ENCODE measurements around the gene TMEM62. TPM values are rescaled to one million over a fixed set of nuclear protein-coding genes. Genes with fewer than 3 reads are reported as not detected.
"Not testable (repeated sequence)": the region's sequence is repeated elsewhere in the genome, so short reads cannot be mapped to it uniquely, and the experiment has no call there.

The TMEM62 gene
- total RNA-seq, 2 experiments from 2014 or later, result 24.2 to 27.4 TPM

DNA sequence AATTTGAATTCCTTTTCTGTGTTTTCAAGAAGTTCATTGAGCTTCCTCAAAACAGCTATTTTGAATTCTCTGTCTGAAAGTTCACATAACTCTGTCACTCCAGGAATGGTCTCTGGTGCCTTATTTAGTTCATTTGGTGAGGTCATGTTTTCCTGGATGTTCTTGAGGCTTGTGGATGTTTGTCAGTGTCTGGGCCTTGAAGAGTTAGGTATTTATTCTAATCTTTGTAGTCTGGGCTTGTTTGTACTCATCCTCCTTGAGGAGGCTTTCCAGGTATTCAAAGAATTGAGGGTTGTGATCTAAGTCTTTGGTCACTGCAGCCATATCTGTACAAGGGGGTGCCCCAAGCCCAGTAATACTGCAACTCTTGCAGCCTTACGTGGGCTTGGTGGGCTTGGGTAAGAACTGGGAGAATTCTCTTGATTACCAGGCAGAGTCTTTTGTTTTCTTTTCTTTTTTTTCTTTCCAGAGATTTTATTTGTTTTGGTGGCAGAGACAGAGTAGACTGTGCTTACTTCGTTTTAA, 32.5 kb downstream of the TMEM62 start:
- H3K4me3 ChIP-seq (ENCODE audit: low read depth, low read length, poor library complexity, severe bottlenecking), result no peak overlapping the region
- TF ChIP-seq EZH2phosphoT487 (IDR thresholded peaks at IDR 0.05; ENCODE audit: borderline replicate concordance, low read depth, low read length), result no peak
- TF ChIP-seq, protein P1, sequence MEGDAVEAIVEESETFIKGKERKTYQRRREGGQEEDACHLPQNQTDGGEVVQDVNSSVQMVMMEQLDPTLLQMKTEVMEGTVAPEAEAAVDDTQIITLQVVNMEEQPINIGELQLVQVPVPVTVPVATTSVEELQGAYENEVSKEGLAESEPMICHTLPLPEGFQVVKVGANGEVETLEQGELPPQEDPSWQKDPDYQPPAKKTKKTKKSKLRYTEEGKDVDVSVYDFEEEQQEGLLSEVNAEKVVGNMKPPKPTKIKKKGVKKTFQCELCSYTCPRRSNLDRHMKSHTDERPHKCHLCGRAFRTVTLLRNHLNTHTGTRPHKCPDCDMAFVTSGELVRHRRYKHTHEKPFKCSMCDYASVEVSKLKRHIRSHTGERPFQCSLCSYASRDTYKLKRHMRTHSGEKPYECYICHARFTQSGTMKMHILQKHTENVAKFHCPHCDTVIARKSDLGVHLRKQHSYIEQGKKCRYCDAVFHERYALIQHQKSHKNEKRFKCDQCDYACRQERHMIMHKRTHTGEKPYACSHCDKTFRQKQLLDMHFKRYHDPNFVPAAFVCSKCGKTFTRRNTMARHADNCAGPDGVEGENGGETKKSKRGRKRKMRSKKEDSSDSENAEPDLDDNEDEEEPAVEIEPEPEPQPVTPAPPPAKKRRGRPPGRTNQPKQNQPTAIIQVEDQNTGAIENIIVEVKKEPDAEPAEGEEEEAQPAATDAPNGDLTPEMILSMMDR (conservative IDR thresholded peaks at IDR 0.05; ENCODE audit: low read length), result no peak
- no peak overlapping the region for H3K4me2 ChIP-seq (ENCODE audit: low read length)
- H2AFZ ChIP-seq (ENCODE audit: low read length), result no peak overlapping the region
- DNase-seq (ENCODE audit: low spot score), result no peak
- H4K20me1 ChIP-seq (ENCODE audit: insufficient read depth, low read length), result no peaks in the 10 kb centered on the region
- no peaks in the 10 kb centered on the region for H3K9me2 ChIP-seq (ENCODE audit: insufficient read depth, low read length)
- ChIA-PET CTCF (ENCODE audit: unreplicated experiment) (no interaction called here), POLR2A (interaction anchor here (0.7 kb wide), 1 partner anchor 10 kb away, joined by 3 read pairs; no protein-coding TSS in a partner anchor)
- H3K36me3 ChIP-seq (ENCODE audit: insufficient read depth, low read length), result peaks cover 77% of the 10 kb centered on the region
- no peaks in the 10 kb centered on the region for H3K9me3 ChIP-seq (ENCODE audit: low read length)
- BruUV-seq (replicated peaks), result no TSS peak
- no peaks in the 10 kb centered on the region for H3K79me2 ChIP-seq (ENCODE audit: insufficient read depth, low read depth, low read length)
- intact Hi-C loops (cut with micrococcal nuclease; ENCODE audit: unreplicated experiment), result no loop called here
- no peaks in the 10 kb centered on the region for H3K4me1 ChIP-seq (ENCODE audit: insufficient read depth, low read length, poor library complexity, severe bottlenecking)
- no peak overlapping the region for H3K27ac ChIP-seq (ENCODE audit: low read depth, low read length, poor library complexity, severe bottlenecking)

DNA sequence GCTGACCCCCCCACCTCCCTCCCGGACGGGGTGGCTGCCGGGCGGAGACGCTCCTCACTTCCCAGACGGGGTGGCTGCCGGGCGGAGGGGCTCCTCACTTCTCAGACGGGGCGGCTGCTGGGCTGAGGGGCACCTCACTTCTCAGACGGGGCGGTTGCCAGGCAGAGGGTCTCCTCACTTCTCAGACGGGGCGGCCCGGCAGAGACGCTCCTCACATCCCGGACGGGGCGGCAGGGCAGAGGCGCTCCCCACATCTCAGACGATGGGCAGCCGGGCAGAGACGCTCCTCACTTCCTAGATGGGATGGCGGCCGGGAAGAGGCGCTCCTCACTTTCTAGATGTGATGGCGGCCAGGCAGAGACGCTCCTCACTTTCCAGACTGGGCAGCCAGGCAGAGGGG, 33.9 kb downstream of the TMEM62 start:
- POLR2A ChIA-PET; H3K27ac ChIP-seq (ENCODE audit: low read depth, low read length, poor library complexity, severe bottlenecking); intact Hi-C loops (cut with micrococcal nuclease; ENCODE audit: unreplicated experiment): not testable (repeated sequence)

DNA sequence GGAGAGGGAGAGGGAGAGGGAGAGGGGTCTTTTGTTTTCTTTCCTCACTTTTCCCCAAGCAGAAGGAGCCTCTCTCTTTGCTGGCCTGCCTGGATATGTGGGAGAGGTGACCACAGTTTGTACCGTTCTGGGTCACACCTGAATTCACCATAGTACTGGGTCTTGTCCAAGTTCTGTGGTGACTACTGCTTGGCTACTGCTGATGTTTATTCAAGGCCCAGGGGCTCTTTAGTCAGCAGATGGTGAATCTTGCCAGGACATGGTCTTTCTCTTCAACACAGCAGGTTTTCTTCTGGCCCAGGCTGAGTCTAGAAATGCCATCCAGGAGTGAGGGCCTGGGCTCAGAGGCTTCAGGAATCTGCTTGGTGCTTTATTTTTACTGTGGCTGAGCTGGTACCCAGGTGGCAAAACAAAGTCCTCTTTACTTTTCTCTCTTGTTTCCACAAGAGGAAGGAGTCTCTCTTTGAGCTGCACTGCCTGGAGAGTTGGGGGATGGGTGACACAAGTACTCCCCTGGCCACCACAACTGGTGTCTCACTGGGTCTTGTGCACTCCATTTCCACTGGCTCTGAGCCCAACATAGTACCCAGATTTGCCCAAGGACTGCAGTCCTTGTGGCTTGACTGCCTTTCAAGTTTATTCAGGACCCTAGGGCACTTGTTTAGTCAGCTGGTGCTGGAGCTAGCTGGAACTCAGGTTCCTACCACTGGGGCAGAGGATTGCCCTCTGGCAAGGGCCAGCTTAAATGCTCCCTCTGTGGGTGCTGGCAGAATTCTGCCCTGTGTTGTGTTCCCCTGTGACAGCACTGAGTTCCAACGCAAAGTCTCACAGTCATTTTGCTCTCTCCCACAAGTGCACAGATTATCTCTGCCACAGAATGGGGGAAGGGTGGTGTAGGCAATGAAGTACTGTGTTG, 35.1 kb downstream of the TMEM62 start:
- Histone ChIP-seq H3K4me2 (ENCODE audit: low read length) (no peak overlapping the region), H3K79me2 (ENCODE audit: insufficient read depth, low read depth, low read length) (no peaks in the 10 kb centered on the region), H2AFZ (ENCODE audit: low read length) (no peak overlapping the region), H3K36me3 (ENCODE audit: insufficient read depth, low read length) (peaks cover 79% of the 10 kb centered on the region), H3K9me2 (ENCODE audit: insufficient read depth, low read length) (no peaks in the 10 kb centered on the region), H3K9me3 (ENCODE audit: low read length) (peaks cover 6% of the 10 kb centered on the region; the same call in 1 of the 2 replicates), H4K20me1 (ENCODE audit: insufficient read depth, low read length) (no peaks in the 10 kb centered on the region), H3K4me1 (ENCODE audit: insufficient read depth, low read length, poor library complexity, severe bottlenecking) (no peaks in the 10 kb centered on the region), H3K4me3 (ENCODE audit: low read depth, low read length, poor library complexity, severe bottlenecking) (no peak overlapping the region), H3K27ac (ENCODE audit: low read depth, low read length, poor library complexity, severe bottlenecking) (no peak overlapping the region)
- BruUV-seq (replicated peaks), result no TSS peak
- CTCF ChIA-PET (ENCODE audit: unreplicated experiment), result no interaction called here
- TF ChIP-seq, protein P1 (conservative IDR thresholded peaks at IDR 0.05; ENCODE audit: low read length), result no peak
- no peak for TF ChIP-seq EZH2phosphoT487 (IDR thresholded peaks at IDR 0.05; ENCODE audit: borderline replicate concordance, low read depth, low read length)
- POLR2A ChIA-PET, result no interaction called here
- intact Hi-C loops (cut with micrococcal nuclease; ENCODE audit: unreplicated experiment), result no loop called here
- DNase-seq (ENCODE audit: low spot score), result no peak

More for the DNA sequence above, 33.9 kb downstream of the TMEM62 start:
- H3K9me2 ChIP-seq (ENCODE audit: insufficient read depth, low read length); BruUV-seq (replicated peaks); H3K4me2 ChIP-seq (ENCODE audit: low read length); DNase-seq (ENCODE audit: low spot score); H3K4me1 ChIP-seq (ENCODE audit: insufficient read depth, low read length, poor library complexity, severe bottlenecking); H3K9me3 ChIP-seq (ENCODE audit: low read length); CTCF ChIA-PET (ENCODE audit: unreplicated experiment); H4K20me1 ChIP-seq (ENCODE audit: insufficient read depth, low read length); H3K79me2 ChIP-seq (ENCODE audit: insufficient read depth, low read depth, low read length); H3K4me3 ChIP-seq (ENCODE audit: low read depth, low read length, poor library complexity, severe bottlenecking); H2AFZ ChIP-seq (ENCODE audit: low read length): not testable (repeated sequence)
- H3K36me3 ChIP-seq (ENCODE audit: insufficient read depth, low read length), result peaks cover 79% of the 10 kb centered on the region
